Fibroblast of skin of left quadriceps (primary cell): ENCODE measurements around the gene NPS.

ENCODE experiments used
- DNase-seq, 2 experiments: peaks; one replicate each; pipeline ENCODE4 v3.0.0-alpha.2; 2013; ENCODE audit warnings: low read depth in 2 of 2

Gene NPS

GRCh38 chr10:127549009-127549408 is at the start of gene NPS:
Gene NPS (plus strand): TSS chr10:127549309. CDS start chr10:127549369, 60 bp downstream.
- no peak for DNase-seq

- DNase-seq = no peak
Measured at GRCh38 chr10:127500127-127500526, 49.0 kb upstream of the NPS start.

GRCh38 chr10:127506094-127506493 is 43.0 kb upstream of the NPS start:
- DNase-seq = no peak

- DNase-seq = no peak
Measured at GRCh38 chr10:127522298-127522697, 26.8 kb upstream of the NPS start.

- no peak for DNase-seq
Measured at GRCh38 chr10:127523476-127523875, 25.6 kb upstream of the NPS start.

GRCh38 chr10:127524229-127524628 is 24.9 kb upstream of the NPS start:
- DNase-seq = no peak

- DNase-seq = no peak
Measured at GRCh38 chr10:127524908-127525665, 24.0 kb upstream of the NPS start.

DNA sequence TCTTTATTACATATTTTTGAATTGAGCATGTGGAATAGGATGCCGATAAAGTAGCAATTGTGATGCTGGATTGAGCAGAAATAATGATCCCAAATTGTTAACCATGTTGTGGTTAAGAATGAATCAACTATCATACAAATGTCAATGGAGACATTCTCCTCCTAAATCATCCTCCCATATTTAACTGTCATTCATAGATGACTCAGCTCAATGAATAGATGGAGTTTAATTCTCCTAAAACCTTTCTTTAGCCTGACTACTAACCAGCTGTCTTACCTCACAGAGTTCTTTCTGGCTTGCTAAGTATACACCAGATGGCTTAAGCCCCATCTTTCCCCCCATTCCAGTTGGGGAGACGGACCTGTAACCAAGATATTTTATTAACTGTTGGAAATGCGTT is 23.4 kb upstream of the NPS start:
- DNase-seq = no peak

GRCh38 chr10:127526161-127526560 is 22.9 kb upstream of the NPS start:
- DNase-seq = no peak

DNA sequence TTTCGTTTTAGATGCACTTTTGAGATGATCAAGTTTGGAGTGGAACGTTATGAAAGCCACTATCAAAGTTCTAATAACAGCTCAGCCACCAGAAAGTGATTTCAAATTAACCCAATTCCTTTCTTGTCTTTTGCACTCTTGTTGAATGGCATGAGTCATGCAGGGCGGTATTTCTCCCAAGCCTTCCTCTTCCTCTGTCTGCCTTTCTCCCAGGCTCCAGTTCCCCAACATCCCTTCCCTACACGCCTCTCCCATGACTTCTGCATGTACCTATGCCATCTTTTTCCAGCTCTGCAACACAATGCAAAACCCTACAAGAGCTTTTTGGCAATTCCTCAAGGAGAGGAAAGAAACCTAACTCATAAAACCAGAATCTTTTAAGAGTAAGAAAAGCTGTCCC is 21.8 kb upstream of the NPS start:
- no peak for DNase-seq

- no peak for DNase-seq
Measured at GRCh38 chr10:127527891-127528290, 21.2 kb upstream of the NPS start.

- DNase-seq = no peak
Measured at GRCh38 chr10:127532193-127532592, 16.9 kb upstream of the NPS start.

- no peak for DNase-seq
Measured at GRCh38 chr10:127532659-127533058, 16.4 kb upstream of the NPS start.

DNA sequence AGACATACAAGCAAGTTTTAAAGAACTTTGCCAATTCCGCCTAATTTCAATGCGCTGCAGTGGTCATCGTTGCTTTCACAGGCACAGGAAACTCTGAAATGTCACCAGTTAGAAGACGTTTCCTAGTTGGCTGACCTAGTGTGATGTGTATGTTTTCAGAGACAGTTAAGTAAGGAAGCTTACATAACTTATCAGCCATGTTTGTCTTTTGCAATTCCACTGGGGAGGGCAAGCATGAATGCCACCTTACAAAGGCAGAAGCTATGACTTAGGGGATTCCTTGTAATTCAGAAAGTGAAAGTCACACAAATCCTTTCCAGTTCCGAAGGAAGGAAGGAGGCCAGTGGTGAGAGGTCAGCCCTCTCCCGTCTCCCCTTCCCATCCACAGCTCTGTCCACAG is 15.0 kb upstream of the NPS start:
- DNase-seq = no peak

DNA sequence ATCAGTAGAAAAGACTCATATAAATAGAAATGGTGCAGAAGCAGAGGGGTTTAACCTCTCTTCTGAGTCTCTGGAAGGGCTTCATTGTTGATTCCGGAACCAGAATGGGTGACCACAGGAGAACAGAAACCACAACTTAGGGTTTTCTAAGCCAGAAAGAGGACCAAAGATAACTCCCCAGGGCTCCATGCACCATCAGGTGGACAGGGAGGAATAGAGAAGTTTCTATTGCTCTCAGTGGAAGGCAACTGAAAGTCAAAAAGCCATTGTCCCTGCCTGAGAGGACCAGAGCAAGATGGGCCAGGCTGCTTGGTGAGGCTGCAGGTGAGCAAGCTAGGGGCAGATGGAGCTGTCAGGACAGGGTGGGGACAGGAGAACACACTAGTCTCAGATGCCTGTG is 14.6 kb upstream of the NPS start:
- no peak for DNase-seq

DNA sequence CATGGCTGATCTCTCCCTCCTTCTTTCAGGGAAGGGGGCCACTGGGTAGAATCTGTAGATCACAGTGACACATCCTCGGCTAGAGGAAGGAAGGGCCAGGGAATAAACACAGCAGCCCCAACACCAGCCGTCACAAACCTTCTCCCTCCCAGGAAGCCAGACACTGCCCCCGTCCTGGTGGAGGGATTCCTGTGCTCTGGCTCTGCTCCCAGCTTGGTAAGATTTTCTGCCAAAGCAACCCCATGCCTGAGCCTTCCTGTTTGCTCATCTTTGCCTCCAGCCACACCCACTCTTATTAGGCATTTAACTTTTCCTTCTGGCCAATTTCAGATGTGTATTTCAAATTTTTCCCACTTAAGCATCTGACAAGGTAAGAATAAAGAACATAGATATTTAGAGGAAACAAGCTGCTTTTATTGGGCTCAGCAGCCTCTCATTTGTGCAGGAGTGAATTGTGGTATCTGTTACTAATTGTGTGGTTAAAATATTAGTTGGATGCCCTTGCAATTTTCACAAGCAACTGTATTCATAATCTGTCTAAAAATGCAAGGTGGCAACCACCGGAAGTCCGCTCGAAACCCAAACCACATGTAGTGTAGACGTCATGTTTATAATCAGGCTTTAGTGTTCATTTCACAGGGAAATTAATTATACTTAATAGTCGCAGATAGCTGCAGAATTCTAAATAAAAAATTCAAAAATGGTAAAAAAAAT is 13.2 kb upstream of the NPS start:
- DNase-seq = no peak

DNA sequence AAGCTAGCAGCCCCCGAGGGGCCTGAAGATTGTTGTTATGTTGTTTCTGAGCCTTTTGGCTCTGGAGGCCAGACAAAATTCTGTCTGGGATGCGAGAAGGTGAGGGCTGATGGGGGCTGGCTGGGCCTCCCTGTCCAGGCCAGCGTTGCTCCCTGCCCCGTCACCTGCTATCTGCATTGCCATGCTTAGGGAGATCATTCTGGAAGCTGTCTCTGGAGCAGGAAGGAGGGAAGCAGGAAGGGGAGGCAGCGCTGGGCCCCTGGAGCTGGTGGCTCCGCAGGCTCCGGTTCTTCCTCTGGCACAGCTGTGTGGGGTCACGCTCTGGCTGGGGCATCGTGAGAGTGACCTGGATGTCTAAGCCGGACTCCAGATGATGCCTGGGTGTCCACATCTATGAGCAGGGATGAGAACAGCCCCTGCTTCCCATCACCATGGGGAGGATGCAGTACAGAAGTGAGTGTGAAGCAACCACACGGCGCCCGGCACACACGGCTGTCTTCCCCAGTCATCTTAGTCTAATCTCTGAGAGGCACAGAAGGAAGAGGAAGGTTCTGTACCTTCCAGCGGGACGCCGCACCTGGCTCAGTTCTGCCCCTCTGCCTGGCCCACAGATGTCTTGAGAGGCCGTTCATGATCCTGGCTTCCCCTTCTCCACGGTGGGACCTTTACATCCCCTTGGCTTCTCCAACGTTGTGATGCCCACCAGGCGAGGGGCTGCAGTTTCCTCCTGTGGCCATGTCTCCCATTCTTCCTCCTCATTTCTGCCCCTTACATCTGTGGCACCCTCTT is 11.9 kb upstream of the NPS start:
- no peak for DNase-seq

DNA sequence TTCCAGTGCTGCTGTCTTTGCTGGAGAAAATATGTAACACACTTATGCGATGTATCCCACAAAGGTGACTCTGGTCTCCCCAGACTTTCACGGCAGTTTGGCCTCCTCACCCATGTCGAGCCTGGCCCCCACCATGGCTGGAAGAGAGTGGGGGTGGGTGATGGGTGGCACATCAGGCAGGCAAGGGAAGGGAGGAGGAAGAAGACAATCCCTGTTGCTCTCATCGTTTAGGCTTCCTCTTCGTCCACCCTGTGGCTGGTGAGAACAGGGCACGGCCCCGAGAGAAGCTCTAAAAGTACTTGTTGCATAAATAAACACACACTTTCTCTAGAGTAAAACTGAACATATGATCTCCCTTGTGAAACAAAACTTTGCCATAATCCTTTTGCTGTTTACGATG is 11.2 kb upstream of the NPS start:
- no peak for DNase-seq

GRCh38 chr10:127548022-127548421 is 1.1 kb upstream of the NPS start:
- DNase-seq = no peak

DNA sequence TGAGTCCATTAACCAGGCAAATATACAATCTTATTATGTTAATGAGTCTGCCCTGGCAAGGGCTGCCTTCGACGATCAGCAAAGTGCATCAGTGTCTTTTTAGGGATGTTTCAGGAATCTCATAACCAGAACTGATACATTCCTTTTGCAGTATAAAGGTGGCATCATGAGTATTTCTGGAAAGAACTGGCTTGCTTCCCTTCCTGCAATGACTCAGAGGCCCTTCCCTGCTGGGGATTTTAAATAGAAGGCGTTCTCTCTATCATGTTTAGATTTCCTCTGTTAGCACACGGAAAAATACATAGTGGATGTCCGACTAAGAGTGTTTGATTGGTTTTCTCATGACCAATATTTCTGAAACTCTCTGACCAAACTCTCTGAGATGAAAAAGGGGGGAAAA is 1.8 kb downstream of the NPS start:
- DNase-seq = no peak

GRCh38 chr10:127552446-127552845 is 3.3 kb downstream of the NPS start:
- no peak for DNase-seq

DNA sequence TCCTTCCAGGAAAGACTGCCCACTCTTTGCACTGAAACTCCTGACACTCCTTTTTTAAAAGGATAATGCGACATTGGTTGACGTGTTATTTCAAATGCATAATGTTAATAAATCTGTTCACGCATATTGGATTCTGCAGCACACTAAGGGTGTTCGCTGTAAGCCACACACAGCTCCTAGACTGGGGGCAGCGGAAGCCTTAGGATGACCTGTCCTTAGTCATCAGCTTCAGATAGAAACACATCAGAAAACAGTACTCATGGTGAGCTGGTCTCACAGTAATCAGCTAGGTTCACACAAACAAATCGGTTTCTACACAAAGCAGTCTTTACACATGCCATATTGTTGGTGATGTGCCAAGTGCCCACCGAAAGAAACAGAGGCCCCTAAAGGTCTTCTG is 4.3 kb downstream of the NPS start:
- DNase-seq = no peak

GRCh38 chr10:127556916-127557315 is 7.8 kb downstream of the NPS start:
- DNase-seq = no peak
